Esophagus muscularis mucosa (tissue), 3 donors: Measurements from ENCODE around the gene CLDN10.

Source experiments
- CTCF ChIP-seq, 3 experiments: fragments of 200-600 bp in 2 of 3; fragments of 450-650 bp in 1 of 3; sonication (generic) in 2 of 3; IDR thresholded peaks; one replicate each; pipeline ENCODE4 v1.5.1; 2017 to 2019; ENCODE audit warnings: antibody characterized with exemption in 3 of 3, mild to moderate bottlenecking in 2 of 3, moderate library complexity in 1 of 3
- POLR2A ChIP-seq: fragments of 450-650 bp; IDR thresholded peaks from one replicate; pipeline ENCODE4 v1.6.1; 2017; ENCODE audit warnings: antibody characterized with exemption, moderate library complexity, mild to moderate bottlenecking, low read depth
- POLR2AphosphoS5 ChIP-seq, 2 donors: sonication (generic); formaldehyde crosslinking; IDR thresholded peaks; one replicate each; pipeline ENCODE4 v1.6.1; 2017; ENCODE audit warnings: antibody characterized with exemption in 2 of 2

- TF ChIP-seq CTCF (IDR thresholded peaks at IDR 0.05) (no peak), POLR2AphosphoS5 (IDR thresholded peaks at IDR 0.05) (no peak), POLR2A (no peak)
Measured at GRCh38 chr13:95523598-95523997, 28.9 kb upstream of the CLDN10 start.
